HFF-Myc (cell line): ENCODE data around the gene CEBPZ.

ENCODE experiments used
- DNase-seq: peaks from one replicate; pipeline ENCODE4 v3.0.0-alpha.2; 2011; ENCODE audit warnings: low read depth; ENCODE audit errors: extremely low read depth
- H3K4me3 ChIP-seq: replicated peaks from 2 replicates; pipeline ENCODE4 v1.5.1; 2011; ENCODE audit warnings: low read depth, mild to moderate bottlenecking, control low read depth, low read length
- TF ChIP-seq, protein P1 (sequence below): IDR thresholded peaks from 2 replicates; pipeline ENCODE4 v1.5.1; 2012; ENCODE audit warnings: mild to moderate bottlenecking, low read depth, low read length, control low read depth; ENCODE audit errors: missing control alignments

Gene CEBPZ, protein sequence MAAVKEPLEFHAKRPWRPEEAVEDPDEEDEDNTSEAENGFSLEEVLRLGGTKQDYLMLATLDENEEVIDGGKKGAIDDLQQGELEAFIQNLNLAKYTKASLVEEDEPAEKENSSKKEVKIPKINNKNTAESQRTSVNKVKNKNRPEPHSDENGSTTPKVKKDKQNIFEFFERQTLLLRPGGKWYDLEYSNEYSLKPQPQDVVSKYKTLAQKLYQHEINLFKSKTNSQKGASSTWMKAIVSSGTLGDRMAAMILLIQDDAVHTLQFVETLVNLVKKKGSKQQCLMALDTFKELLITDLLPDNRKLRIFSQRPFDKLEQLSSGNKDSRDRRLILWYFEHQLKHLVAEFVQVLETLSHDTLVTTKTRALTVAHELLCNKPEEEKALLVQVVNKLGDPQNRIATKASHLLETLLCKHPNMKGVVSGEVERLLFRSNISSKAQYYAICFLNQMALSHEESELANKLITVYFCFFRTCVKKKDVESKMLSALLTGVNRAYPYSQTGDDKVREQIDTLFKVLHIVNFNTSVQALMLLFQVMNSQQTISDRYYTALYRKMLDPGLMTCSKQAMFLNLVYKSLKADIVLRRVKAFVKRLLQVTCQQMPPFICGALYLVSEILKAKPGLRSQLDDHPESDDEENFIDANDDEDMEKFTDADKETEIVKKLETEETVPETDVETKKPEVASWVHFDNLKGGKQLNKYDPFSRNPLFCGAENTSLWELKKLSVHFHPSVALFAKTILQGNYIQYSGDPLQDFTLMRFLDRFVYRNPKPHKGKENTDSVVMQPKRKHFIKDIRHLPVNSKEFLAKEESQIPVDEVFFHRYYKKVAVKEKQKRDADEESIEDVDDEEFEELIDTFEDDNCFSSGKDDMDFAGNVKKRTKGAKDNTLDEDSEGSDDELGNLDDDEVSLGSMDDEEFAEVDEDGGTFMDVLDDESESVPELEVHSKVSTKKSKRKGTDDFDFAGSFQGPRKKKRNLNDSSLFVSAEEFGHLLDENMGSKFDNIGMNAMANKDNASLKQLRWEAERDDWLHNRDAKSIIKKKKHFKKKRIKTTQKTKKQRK

DNA sequence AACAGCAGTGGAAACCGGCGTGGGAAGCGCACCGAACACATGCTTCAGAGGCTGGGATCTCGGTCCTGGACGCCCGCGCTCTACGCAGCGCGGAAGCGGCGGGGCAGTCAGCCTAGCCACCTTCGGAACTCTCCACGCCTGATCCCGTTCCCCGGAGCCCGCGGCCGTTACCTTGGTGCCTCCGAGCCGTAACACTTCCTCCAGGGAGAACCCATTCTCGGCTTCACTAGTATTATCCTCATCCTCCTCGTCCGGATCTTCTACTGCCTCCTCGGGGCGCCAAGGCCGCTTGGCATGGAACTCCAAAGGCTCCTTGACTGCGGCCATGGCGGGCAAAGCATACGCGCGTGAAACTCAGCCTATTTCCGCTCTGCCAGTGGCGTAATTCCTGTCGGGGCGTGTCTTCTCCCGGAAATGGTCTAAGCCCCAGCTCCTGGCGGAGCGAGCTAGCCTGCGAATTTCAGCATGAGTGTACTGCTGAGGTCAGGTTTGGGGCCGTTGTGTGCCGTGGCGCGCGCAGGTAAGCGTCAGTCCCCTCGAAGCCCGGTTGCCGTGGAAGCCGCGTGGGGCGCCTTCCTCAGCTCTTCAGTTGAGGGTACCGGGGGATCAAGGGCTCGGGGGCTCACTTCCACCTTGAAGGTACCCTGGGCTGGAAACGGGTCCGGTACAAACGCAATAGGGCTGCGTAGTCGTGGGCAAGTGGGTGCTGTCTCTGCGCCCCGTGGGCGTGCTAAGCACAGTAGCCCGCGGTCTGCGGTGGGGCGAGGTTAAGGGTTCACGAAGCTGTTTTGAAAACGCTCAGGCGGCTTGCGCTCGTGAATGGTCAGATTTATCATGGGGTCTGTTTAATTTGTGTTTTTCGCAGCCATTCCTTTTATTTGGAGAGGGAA is at the start of gene CEBPZ, which contains the start of gene NDUFAF7:
Gene CEBPZ, minus strand, starts transcription at position 356 of the 890 bp plus-strand sequence. Its CDS starts 29 bp downstream, at position 327.
Gene NDUFAF7, plus strand, starts transcription at position 418 of the 890 bp plus-strand sequence. Its CDS starts 48 bp downstream, at position 466.
- H3K4me3 ChIP-seq, result peak within 1 kb of the TSS; percentile 96
- TF ChIP-seq, protein P1, sequence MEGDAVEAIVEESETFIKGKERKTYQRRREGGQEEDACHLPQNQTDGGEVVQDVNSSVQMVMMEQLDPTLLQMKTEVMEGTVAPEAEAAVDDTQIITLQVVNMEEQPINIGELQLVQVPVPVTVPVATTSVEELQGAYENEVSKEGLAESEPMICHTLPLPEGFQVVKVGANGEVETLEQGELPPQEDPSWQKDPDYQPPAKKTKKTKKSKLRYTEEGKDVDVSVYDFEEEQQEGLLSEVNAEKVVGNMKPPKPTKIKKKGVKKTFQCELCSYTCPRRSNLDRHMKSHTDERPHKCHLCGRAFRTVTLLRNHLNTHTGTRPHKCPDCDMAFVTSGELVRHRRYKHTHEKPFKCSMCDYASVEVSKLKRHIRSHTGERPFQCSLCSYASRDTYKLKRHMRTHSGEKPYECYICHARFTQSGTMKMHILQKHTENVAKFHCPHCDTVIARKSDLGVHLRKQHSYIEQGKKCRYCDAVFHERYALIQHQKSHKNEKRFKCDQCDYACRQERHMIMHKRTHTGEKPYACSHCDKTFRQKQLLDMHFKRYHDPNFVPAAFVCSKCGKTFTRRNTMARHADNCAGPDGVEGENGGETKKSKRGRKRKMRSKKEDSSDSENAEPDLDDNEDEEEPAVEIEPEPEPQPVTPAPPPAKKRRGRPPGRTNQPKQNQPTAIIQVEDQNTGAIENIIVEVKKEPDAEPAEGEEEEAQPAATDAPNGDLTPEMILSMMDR, result no peak
- peak; percentile 81 for DNase-seq

DNA sequence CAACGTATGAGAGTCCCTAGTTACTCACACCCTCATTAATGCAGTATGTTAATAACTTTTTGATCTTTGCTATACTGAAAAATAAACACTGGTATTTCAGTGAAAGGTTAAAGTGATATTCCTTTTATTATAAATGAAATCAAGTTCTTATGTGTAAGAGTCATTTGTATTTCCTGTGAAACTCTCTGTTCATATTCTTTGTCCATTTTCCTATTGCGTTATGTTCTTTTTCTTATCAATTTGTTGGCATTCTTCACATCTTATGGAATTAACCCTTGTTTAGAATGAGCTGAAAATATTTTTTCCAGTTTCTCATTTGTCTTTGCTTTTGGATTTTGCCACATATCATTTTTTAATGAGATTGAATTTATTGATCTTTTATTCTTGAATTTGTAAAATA is 44.9 kb upstream of the CEBPZ start:
- no peak overlapping the region for H3K4me3 ChIP-seq
- TF ChIP-seq, protein P1, result no peak
- DNase-seq, result no peak

DNA sequence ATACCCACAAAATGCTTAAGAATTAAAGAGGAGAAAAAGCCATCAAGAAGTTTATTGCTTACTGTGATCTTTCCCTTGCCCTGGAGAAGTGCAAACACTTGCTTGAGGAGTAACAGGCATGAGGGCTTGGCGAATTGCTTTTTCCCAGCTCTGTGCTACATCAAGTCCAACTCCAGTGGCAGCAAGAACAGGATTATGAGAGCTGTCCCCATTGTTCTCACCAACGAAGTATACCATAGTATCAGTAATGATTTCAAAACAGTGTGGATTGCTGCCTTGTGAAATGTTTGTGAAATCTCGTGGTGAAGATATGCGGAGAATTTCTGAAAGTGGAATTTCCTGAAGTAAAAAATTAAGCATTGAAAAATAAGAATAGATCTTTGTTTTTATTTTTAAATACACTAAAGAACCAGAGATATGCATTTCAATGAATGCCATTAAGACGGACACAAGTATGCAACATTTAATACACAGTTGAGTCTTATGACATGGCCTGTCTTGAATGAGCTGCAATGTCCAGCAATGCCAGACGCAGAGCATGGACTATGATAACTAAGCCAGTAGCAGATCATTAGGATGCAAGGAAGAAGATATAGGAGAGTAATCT is 43.1 kb upstream of the CEBPZ start:
- TF ChIP-seq, protein P1, result no peak
- no peak for DNase-seq
- no peak overlapping the region for H3K4me3 ChIP-seq

DNA sequence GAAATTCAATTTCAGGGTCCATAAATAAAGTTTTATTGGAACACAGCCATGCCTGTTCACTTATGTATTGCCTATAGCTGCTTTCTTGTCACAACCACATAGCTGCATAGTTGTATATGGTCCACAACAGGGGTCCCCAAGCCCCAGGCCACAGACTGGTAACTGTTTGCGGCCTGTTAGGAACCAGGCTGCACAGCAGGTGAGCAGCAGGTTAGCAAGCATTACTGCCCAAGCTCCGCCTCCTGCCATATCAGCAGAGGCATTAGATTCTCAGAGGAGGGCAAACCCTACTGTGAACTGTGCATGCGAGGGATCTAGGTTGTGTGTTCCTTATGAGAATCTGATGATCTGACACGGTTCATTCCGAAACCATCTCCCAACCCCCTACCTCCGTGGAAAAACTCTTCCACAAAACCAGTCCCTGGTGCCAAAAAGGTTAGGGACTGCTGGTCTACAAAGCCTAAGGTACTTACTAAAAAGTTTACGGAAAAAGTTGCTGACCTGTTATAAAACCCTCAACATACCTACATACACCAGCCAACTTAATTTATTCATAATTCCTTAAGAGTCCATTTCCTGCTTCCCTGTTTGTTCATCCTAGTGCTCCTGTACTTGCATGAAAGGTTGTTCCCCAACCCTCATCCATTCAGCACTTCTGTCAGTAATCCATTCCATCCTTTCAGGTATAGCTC is 40.1 kb upstream of the CEBPZ start:
- TF ChIP-seq, protein P1, result no peak
- no peak for DNase-seq
- H3K4me3 ChIP-seq, result no peak overlapping the region

DNA sequence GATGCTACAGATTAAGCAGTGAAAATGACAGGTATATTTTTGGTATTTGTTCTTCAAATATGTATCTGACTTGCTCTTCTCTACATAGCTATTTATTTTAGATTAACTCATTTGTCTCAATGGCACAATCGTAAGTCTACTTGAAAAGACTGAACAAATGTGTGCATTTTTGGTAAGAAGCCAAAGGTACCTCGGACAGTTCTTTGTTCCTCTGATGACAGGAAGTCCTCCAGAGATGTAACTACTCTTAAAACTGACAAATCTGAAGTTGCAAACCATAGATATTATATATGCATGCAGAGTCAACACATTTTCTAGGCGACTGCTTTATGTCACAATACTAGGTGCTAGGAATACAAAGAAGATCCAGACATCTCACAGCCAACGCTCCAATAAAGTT is 36.7 kb upstream of the CEBPZ start:
- H3K4me3 ChIP-seq, result no peak overlapping the region
- DNase-seq, result no peak

More for the DNA sequence above, 36.7 kb upstream of the CEBPZ start:
- TF ChIP-seq, protein P1, result no peak
